Raji (cell line): Measurements from ENCODE around the gene GRHL1.

Experiments used
- POLR2A ChIP-seq: IDR thresholded peaks from 2 replicates; pipeline ENCODE4 v1.6.1; 2011; ENCODE audit warnings: low read depth, low read length, control low read depth; ENCODE audit not compliant: insufficient read depth

The GRHL1 gene

GRCh38 chr2:9941196-9941995, 10.1 kb upstream of the GRHL1 start:
- no peak for TF ChIP-seq POLR2A

GRCh38 chr2:9941996-9942390, 9.5 kb upstream of the GRHL1 start:
- no peak for TF ChIP-seq POLR2A

GRCh38 chr2:9944330-9944758, 7.1 kb upstream of the GRHL1 start:
- TF ChIP-seq POLR2A = no peak

GRCh38 chr2:9945596-9945995, 5.9 kb upstream of the GRHL1 start:
- TF ChIP-seq POLR2A = no peak

- TF ChIP-seq POLR2A = no peak
Measured at GRCh38 chr2:9946076-9946475, 5.4 kb upstream of the GRHL1 start.

DNA sequence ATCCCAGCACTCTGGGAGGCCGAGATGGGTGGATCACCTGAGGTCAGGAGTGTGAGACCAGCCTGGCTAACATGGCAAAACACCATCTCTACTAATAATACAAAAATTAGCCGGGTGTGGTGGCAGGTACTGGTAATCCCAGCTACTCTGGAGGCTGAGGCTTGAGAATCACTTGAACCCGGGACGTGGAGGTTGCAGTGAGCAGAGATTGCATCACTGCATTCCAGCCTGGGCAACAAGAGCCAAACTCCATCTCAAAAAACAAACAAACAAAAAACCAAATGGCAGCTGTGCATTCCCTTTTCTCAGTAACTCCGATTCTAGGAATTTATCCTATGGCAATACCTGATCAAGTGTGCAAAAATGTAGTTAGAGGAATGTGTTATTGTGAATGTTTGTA, 4.7 kb upstream of the GRHL1 start:
- TF ChIP-seq POLR2A = no peak

DNA sequence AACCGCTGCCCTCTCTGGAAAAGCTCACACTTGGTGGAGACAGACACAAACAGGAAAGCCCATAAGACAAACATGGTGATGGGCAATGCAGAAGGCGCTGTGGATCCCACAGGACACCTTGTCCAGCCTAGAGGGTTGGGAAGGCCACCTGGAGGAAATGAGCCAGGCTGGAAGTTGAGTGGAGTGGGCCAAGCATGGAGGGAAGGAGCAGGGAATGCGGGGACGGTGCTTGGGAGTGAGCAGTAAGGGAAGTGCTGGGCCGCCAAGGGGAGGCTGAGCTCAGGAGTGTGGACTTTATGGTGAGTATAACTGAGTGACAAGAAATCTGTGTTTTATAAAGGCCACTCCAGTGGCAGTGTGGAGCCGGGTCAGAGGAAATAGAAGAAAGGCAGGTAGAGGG, 2.8 kb upstream of the GRHL1 start:
- no peak for TF ChIP-seq POLR2A

- TF ChIP-seq POLR2A = no peak
Measured at GRCh38 chr2:9949239-9949991, 2.1 kb upstream of the GRHL1 start.

DNA sequence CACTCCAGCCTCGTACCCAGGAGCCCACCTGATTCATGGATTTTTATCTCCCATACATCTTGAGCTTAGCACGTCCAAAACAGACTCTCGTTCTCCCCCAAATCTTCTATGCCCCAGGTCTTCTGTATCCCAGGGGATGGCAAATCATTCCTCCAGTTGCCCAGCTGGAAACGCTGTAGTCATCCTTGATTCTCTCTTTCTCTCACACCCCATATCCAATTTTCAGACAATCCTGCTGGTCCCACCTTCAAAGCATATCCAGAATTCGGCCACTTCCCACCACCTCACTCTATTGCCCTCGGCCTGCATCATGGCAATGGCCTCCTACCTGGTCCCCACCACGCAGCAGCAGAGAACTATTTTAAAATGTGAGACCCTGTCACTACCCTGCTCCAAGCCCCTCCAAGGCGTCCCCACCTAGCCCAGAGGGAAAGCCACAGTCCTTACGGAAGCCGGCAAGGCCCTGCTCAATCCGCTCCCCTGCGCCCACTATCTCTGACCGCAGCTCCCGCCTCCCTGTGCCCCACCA, 1.4 kb upstream of the GRHL1 start:
- TF ChIP-seq POLR2A = no peak

DNA sequence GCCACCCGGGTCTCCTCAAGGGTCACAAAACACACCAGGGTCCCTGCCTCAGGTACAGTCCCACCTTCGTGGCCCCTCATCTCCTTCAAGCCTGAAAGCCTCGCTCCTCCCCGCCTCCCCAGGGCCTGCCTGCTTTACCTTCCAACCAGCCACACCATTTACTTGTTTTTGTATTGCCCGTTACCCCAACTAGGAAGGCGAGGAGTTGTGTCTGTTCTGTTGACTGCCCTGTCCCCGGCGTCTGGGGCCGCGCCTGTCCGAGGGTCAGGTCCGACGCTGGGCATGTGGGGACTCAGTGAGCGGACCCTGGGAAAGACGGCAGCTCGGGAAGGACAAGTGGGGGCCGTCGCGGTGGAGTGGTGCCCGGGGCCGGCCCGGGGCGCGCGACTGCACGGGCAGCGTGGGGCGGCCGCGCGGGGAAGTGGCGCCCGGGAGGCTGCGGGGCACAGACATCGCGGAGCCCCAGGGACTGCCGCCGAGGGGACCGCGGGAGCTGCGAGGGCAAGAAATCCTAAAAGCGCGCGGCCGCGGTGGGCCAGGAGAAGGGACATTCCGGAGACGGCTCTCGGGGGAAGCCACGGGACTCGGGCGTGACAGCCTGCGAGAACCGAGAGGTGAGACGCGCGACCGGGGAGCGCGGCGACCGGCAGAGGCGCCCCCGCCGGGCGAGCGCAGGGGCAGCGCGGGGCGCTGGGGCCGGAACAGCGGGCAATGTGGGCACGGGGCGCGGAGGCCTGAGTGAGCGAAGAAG, 797 bp upstream of the GRHL1 start:
- no peak for TF ChIP-seq POLR2A

DNA sequence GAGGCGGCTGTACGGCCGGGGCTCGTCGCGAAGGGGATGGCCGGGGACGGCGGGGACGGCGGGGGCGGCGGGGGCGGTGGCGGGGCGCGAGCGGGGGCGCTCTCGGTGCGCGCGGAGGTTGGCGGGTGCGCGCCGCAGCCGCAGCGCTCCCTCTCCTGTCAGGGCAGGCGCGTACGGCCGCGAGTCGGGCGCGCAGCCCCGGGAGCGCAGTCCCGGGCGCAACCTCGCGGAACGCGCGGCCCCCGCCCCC, 296 bp upstream of the GRHL1 start:
- no peak for TF ChIP-seq POLR2A

DNA sequence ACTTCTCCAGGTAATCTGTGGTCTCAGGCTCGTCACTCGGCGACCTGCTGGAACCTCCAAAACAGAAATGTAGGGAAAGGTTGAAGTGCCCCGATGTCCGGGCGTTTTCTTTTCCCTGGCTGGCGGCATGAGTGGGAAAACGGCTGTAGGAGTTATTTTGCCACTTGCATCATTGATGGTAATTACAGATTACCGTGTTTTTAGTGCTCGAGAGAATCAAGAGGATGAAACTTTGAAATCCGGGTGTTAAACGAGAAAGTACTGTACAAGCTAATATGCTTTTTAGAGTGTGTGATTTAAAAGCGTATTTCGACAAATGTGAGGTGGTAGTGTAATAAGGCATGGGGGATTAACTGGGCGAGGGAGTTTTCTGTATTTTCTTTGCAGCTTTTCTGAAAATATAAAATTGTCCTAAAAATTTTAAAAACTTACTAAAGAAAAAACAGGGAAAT, 819 bp downstream of the GRHL1 start:
- no peak for TF ChIP-seq POLR2A

- no peak for TF ChIP-seq POLR2A
Measured at GRCh38 chr2:9952856-9953503, 1.5 kb downstream of the GRHL1 start.

GRCh38 chr2:9954136-9954535, 2.6 kb downstream of the GRHL1 start:
- no peak for TF ChIP-seq POLR2A

- no peak for TF ChIP-seq POLR2A
Measured at GRCh38 chr2:9958057-9958456, 6.6 kb downstream of the GRHL1 start.
